Psoas muscle (tissue), 8 donors: Measurements from ENCODE around the gene PNPO. TPM values are rescaled to one million over a fixed set of nuclear protein-coding genes. Genes with fewer than 3 reads are reported as not detected.

ENCODE experiments used
- ATAC-seq, 4 donors: fragments of 200-7000 bp; cut with Tn5 transposase; one replicate each; pipeline ENCODE4 v1.9.1; 2020; ENCODE audit warnings: moderate library complexity in 3 of 4, mild to moderate bottlenecking in 2 of 4
- DNase-seq, 2 donors: peaks; one replicate each; pipeline ENCODE4 v3.0.0-alpha.2; 2020
- H3K27ac ChIP-seq: fragments of 200-600 bp; one replicate; pipeline ENCODE4 v1.8.0; 2022
- H3K27me3 ChIP-seq, 3 donors: fragments of 200-600 bp in 1 of 3; one replicate each; pipeline versions ENCODE4 v1.6.1 to v1.8.0; 2013 to 2022; ENCODE audit warnings: low read length in 2 of 3, mild to moderate bottlenecking in 2 of 3, moderate library complexity in 1 of 3; ENCODE audit not compliant: insufficient read depth in 3 of 3
- H3K36me3 ChIP-seq, 2 donors: fragments of 200-600 bp in 1 of 2; one replicate each; pipeline versions ENCODE4 v1.6.1 to v1.8.0; 2013 to 2022; ENCODE audit warnings: low read depth in 1 of 2, mild to moderate bottlenecking in 1 of 2, moderate library complexity in 1 of 2; ENCODE audit not compliant: insufficient read depth in 1 of 2
- H3K4me1 ChIP-seq: fragments of 200-600 bp; one replicate; pipeline ENCODE4 v1.8.0; 2022
- H3K4me3 ChIP-seq: fragments of 200-600 bp; one replicate; pipeline ENCODE4 v1.8.0; 2022; ENCODE audit warnings: mild to moderate bottlenecking
- H3K9me3 ChIP-seq: fragments of 200-600 bp; one replicate; pipeline ENCODE4 v1.8.0; 2022
- WGBS, 3 donors: extraction: QIAGEN DNeasy Blood & Tissue Kit; methylation state at CpG; one replicate each; pipeline versions ENCODE4 v1.1.6 to v1.1.7; 2013; 5-methylcytosine and 5-hydroxymethylcytosine counted together
- intact Hi-C, 2 donors: fragments of 100-400 bp; cut with DNase I; formaldehyde crosslinking; loops; one replicate each; pipeline versions ENCODE4 v1.11.0 to v1.14.2; 2022
- polyA plus RNA-seq, 3 donors: library from polyadenylated mRNA; stranded (reverse); fragments of 200-250 nt; gene quantifications; one replicate each; pipeline ENCODE4 v1.2.3, GENCODE V29; 2013
- total RNA-seq, 4 donors: library from RNA; stranded (reverse); fragmentation: NEBNext Ultra II Directional in 2 of 4; extraction: Animal tissue kit (Norgen Biotek cat#: 25700) in 2 of 4; gene quantifications; one replicate each; pipeline versions ENCODE4 v1.2.1 to v1.2.4, GENCODE V29; 2021 to 2023
- TF ChIP-seq, protein P1 (sequence below): fragments of 200-600 bp; IDR thresholded peaks from one replicate; pipeline ENCODE4 v1.8.0; 2022; ENCODE audit warnings: antibody characterized with exemption
- donor health status: healthy with polysubstance abuse.
- donor health status: DM: no; HTN: no; CAD: no; lungs with moderate emphysema.
- donor health status: Bipolar disorder and iron deficiency.
- donor health status: healthy.
- donor health status: DM: yes; HTN: yes; CAD: no.
- donor health status: DM: no; HTN: no; CAD: no.
- donor health status: DM: no; HTN: no; CAD: no.
- donor health status: DM: yes; HTN: yes; CAD: no.

PNPO gene
- total and polyA plus RNA-seq, 7 donors, result 12.0 to 42.3 (median 30.0) TPM

DNA sequence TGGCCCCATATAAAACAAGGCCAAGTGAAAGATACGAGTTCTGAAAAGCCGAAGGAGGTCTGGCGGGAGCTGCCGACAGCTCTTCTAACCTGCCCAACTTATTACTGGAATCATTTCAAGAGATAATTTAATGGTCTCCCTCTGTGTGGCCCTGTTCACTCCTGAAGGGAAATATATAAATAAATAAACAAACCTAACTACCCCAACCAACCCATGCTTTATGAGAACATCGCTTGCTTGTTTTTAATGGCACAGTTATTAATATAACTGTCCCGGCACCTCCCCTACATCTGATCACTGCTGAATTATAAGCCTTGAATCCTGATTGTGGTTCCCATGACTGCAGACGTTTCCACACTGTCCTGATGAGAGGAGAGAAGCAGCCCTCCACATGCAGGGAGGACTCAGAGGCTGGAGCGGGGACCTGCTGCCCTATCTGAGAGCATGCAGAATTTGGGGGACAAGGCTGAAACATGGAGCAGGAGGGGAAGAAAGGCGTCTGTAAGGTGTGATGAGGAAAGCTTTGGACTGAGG, 51.7 kb downstream of the PNPO start:
- Histone ChIP-seq H3K4me3 (no peak overlapping the region), H3K9me3 (no peaks in the 10 kb centered on the region), H3K4me1 (no peaks in the 10 kb centered on the region), H3K27ac (no peak overlapping the region), H3K36me3 (no peaks in the 10 kb centered on the region), H3K27me3 (peaks cover 0 to 3% (median 0%) of the 10 kb centered on the region in 3 donors)
- WGBS, 3 donors, result 73 to 80% (median 76%) methylated on average over 9 of the region's 9 CpGs
- TF ChIP-seq, protein P1, sequence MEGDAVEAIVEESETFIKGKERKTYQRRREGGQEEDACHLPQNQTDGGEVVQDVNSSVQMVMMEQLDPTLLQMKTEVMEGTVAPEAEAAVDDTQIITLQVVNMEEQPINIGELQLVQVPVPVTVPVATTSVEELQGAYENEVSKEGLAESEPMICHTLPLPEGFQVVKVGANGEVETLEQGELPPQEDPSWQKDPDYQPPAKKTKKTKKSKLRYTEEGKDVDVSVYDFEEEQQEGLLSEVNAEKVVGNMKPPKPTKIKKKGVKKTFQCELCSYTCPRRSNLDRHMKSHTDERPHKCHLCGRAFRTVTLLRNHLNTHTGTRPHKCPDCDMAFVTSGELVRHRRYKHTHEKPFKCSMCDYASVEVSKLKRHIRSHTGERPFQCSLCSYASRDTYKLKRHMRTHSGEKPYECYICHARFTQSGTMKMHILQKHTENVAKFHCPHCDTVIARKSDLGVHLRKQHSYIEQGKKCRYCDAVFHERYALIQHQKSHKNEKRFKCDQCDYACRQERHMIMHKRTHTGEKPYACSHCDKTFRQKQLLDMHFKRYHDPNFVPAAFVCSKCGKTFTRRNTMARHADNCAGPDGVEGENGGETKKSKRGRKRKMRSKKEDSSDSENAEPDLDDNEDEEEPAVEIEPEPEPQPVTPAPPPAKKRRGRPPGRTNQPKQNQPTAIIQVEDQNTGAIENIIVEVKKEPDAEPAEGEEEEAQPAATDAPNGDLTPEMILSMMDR, result no peak
- intact Hi-C loops, result no loop called here
- ATAC-seq (no peak), DNase-seq (no peak)

DNA sequence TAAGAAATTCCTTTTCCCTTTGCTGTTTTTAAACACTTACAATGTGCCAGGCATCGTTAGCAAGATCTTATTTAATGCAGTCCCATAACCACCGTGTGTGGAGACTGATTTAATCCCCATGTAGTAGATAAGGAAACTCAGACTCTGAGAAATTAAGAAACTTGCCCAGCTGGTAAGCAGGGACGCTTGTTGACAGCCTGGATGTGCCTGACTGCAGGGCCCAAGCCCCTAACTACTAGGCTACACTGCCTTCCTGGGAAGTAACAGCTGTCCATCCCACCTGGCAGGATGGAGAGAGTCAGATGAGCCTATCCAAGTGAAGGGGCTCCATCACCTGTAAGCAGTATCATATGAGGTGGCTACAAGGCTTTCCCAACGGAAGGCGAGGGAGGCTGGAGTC, 52.6 kb downstream of the PNPO start:
- Histone ChIP-seq H3K27ac (no peak overlapping the region), H3K4me3 (no peak overlapping the region), H3K36me3 (no peaks in the 10 kb centered on the region), H3K4me1 (no peaks in the 10 kb centered on the region), H3K9me3 (no peaks in the 10 kb centered on the region), H3K27me3 (peaks cover 0 to 3% (median 0%) of the 10 kb centered on the region in 3 donors)
- DNase-seq, result no peak
- 72 to 83% (median 82%) methylated on average over 5 of the region's 5 CpGs for WGBS, 3 donors
- no peak for ATAC-seq
- intact Hi-C loops, result no loop called here
- TF ChIP-seq, protein P1, result no peak

DNA sequence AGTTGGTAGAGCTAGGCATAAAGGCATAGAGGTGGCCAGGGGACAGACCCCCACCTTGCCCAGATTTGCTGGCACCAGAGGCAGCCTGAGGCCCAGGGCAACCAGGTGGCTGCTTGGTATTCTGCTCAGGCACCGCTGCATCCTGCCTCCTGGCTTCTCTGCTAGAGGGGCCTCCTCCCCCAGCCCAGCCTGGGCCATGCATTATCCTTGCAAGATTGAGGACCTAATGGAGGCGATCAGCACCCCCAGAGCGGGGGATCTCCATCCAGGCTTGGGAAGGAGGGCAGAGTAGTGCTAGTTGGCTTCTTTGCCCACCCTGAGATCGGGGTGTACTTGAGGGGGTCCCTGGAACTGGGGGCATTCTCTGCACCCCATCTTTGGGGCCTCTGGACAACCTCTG, 53.4 kb downstream of the PNPO start:
- Histone ChIP-seq H3K4me1 (no peaks in the 10 kb centered on the region), H3K27me3 (peaks cover 0 to 3% (median 0%) of the 10 kb centered on the region in 3 donors), H3K36me3 (no peaks in the 10 kb centered on the region), H3K27ac (no peak overlapping the region), H3K9me3 (no peaks in the 10 kb centered on the region), H3K4me3 (no peak overlapping the region)
- intact Hi-C loops, result no loop called here
- TF ChIP-seq, protein P1, result no peak
- no peak for DNase-seq
- ATAC-seq, result no peak
- WGBS, 3 donors, result 77 to 85% (median 82%) methylated on average over 4 of the region's 4 CpGs

DNA sequence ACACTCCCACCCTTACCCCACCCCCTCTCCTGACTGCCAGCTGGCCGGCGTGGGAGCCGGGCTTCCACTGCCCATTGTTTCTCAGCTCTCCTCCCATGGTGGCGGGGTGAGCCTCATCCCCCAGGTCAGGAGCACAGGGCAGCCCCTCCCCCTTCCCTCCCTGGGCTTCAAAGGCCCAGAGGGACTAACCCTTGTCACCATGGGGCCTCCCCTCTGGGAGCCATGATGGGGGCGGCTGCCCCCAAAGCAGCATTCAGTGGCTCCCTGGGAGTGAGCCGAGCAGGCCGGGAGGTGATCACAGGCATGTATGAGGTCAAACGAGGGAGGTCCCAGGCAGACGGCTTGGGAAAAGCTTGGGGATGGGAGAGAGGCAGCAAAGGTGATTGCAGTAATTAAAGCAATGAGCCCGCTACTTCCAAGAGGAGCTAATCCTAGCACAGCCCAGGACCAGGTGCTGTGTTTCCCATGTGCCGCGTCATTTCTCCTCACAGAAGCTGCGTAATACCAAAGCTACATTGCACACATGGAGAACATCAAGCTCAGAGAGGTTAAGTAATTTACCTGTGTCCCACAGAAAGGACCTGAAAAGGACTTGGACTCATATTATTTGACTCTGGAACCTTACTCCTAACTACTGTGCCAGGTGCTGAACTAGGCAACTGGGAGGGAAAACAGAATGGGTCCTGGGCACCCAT, 54.0 kb downstream of the PNPO start:
- H3K4me1 ChIP-seq, result no peaks in the 10 kb centered on the region
- no peak for DNase-seq
- no peaks in the 10 kb centered on the region for H3K36me3 ChIP-seq
- intact Hi-C loops, result no loop called here
- no peak overlapping the region for H3K27ac ChIP-seq
- TF ChIP-seq, protein P1, result no peak
- H3K9me3 ChIP-seq, result no peaks in the 10 kb centered on the region
- 62 to 76% (median 64%) methylated on average over 13 of the region's 13 CpGs for WGBS, 3 donors
- H3K4me3 ChIP-seq, result no peak overlapping the region
- H3K27me3 ChIP-seq, result peaks cover 0 to 3% (median 0%) of the 10 kb centered on the region in 3 donors
- ATAC-seq, result no peak

DNA sequence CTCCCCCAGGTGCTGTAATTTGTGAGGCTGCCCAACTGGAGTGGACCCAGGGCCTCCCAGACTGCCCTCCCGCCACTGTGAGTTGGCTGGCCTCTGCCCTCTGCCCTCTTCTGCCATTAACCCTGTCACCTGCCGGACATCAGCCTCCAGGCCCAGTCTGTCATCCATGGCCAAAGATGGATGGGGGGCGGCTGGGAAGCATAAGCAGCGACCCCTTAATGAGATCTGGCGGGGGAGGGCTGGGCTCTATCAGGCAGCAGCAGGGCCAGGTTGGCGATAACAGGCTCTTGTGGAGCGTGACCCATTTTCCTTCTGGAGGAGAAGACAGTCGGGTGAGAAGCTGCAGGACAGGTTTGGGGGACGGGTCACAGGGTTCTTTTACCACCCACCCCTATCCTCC, 54.8 kb downstream of the PNPO start:
- TF ChIP-seq, protein P1, result no peak
- intact Hi-C loops, result no loop called here
- WGBS, 3 donors, result 72 to 80% (median 78%) methylated on average over 9 of the region's 9 CpGs

More for the DNA sequence above, 54.8 kb downstream of the PNPO start:
- peaks cover 0 to 3% (median 0%) of the 10 kb centered on the region in 3 donors for H3K27me3 ChIP-seq
- no peak overlapping the region for H3K27ac ChIP-seq
- DNase-seq (no peak), ATAC-seq (no peak)
- no peaks in the 10 kb centered on the region for H3K9me3 ChIP-seq
- no peaks in the 10 kb centered on the region for H3K4me1 ChIP-seq
- no peak overlapping the region for H3K4me3 ChIP-seq
- no peaks in the 10 kb centered on the region for H3K36me3 ChIP-seq
